Testis (tissue), 3 donors: ENCODE results near the gene LYSMD3. TPM values are rescaled to one million over a fixed set of nuclear protein-coding genes. Genes with fewer than 3 reads are reported as not detected.

Source experiments
- DNase-seq: peaks from one replicate; pipeline ENCODE4 v3.0.0-alpha.2; 2019
- H3K27ac ChIP-seq, 2 donors: fragments of 200-600 bp; sonication (generic); one replicate each; pipeline ENCODE4 v1.5.1; 2019
- H3K27me3 ChIP-seq: fragments of 200-600 bp; sonication (generic); one replicate; pipeline ENCODE4 v1.5.1; 2019
- H3K36me3 ChIP-seq: fragments of 200-600 bp; sonication (generic); one replicate; pipeline ENCODE4 v1.5.1; 2017; ENCODE audit warnings: low read depth; ENCODE audit errors: missing control alignments
- H3K4me1 ChIP-seq: fragments of 200-600 bp; sonication (generic); one replicate; pipeline ENCODE4 v1.5.1; 2019
- H3K4me3 ChIP-seq, 2 donors: fragments of 200-600 bp; sonication (generic); one replicate each; pipeline ENCODE4 v1.5.1; 2017 to 2019
- H3K9me3 ChIP-seq: fragments of 200-600 bp; sonication (generic); one replicate; pipeline ENCODE4 v1.5.1; 2017
- POLR2A ChIP-seq: fragments of 450-650 bp; IDR thresholded peaks from one replicate; pipeline ENCODE4 v1.6.1; 2017; ENCODE audit warnings: antibody characterized with exemption, mild to moderate bottlenecking, moderate library complexity
- WGBS, 2 donors: methylation state at CpG; one replicate each; pipeline ENCODE4 v1.1.5; 2018; 5-methylcytosine and 5-hydroxymethylcytosine counted together
- intact Hi-C: fragments of 100-400 bp; cut with DNase I; formaldehyde crosslinking; loops from one replicate; pipeline ENCODE4 v1.15.1; 2023; ENCODE audit warnings: low total_unique reads
- polyA plus RNA-seq: library from polyadenylated mRNA; stranded (reverse); fragments of 350-450 nt; fragmentation: Illumina TruSeq; extraction: RNeasy Lipid Tissue Mini Kit (QIAGEN cat#74804); gene quantifications from one replicate; pipeline ENCODE4 v1.2.3, GENCODE V29; 2014; ENCODE audit warnings: low read depth, low replicate concordance; ENCODE audit not compliant: insufficient read depth
- total RNA-seq, 2 donors: library from RNA; depleted of rRNA; stranded (reverse); fragments of >200 nt; gene quantifications; one replicate each; pipeline ENCODE4 v1.2.3, GENCODE V29; 2016
- TF ChIP-seq, protein P1 (sequence below), 3 experiments: fragments of 450-650 bp in 2 of 3; fragments of 200-600 bp in 1 of 3; sonication (generic) in 1 of 3; IDR thresholded peaks; one replicate each; pipeline ENCODE4 v1.5.1; 2016 to 2019; ENCODE audit warnings: antibody characterized with exemption in 3 of 3, mild to moderate bottlenecking in 2 of 3, moderate library complexity in 1 of 3

Gene LYSMD3
- total and polyA plus RNA-seq, 3 donors from 2014 or later = 9.4 to 11.0 (median 10.4) TPM

DNA sequence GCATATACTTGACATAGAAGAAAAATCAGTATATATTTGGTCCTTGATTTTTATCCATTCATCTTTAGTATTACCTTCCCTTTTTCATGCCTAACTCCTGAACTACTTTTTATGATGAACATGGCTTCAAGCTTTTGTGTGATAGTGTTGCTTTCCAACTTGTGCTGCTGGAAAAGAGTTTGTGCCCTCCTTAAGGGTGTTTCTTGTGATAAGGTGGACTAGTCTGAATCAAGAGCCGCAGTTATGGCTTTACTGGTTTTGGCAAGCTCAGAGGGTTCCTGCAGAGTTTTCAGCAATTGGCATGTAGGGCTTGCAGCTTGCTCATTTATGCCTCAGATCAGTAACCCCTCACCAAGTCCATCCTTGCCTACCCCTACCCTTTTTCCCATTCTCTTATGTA, 34.2 kb downstream of the LYSMD3 start:
- H3K36me3 ChIP-seq = no peaks in the 10 kb centered on the region
- no peaks in the 10 kb centered on the region for H3K9me3 ChIP-seq
- H3K27ac ChIP-seq = no peak overlapping the region
- WGBS, 2 donors = 78 to 79% methylated on average over 1 of the region's 1 CpG
- no peak for DNase-seq
- no peak overlapping the region for H3K4me3 ChIP-seq
- TF ChIP-seq, protein P1, sequence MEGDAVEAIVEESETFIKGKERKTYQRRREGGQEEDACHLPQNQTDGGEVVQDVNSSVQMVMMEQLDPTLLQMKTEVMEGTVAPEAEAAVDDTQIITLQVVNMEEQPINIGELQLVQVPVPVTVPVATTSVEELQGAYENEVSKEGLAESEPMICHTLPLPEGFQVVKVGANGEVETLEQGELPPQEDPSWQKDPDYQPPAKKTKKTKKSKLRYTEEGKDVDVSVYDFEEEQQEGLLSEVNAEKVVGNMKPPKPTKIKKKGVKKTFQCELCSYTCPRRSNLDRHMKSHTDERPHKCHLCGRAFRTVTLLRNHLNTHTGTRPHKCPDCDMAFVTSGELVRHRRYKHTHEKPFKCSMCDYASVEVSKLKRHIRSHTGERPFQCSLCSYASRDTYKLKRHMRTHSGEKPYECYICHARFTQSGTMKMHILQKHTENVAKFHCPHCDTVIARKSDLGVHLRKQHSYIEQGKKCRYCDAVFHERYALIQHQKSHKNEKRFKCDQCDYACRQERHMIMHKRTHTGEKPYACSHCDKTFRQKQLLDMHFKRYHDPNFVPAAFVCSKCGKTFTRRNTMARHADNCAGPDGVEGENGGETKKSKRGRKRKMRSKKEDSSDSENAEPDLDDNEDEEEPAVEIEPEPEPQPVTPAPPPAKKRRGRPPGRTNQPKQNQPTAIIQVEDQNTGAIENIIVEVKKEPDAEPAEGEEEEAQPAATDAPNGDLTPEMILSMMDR (IDR thresholded peaks at IDR 0.05) = no peak
- TF ChIP-seq POLR2A = no peak
- no peaks in the 10 kb centered on the region for H3K27me3 ChIP-seq
- H3K4me1 ChIP-seq = no peaks in the 10 kb centered on the region
- intact Hi-C loops = no loop called here

DNA sequence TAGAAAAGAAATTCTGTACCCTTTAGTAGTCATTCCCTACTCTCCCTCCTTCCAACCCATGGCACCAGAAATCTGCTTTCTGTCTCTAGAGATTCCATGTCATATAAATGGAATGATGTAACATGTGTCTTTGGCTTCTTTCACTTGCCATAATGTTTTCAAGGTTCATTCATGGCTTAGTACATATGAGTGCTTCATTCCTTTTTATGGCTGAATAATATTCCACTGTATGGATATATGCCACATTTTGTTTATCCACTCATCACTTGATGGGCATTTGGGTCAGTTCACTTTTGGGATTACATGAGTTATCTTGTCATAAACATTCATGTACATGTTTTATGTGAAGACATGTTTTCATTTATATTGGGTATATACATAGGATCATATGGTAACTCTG, 35.3 kb downstream of the LYSMD3 start:
- Histone ChIP-seq H3K4me1 (no peaks in the 10 kb centered on the region), H3K27ac (no peak overlapping the region), H3K27me3 (no peaks in the 10 kb centered on the region), H3K4me3 (no peak overlapping the region), H3K9me3 (no peaks in the 10 kb centered on the region), H3K36me3 (no peaks in the 10 kb centered on the region)
- no peak for TF ChIP-seq POLR2A
- TF ChIP-seq, protein P1 (IDR thresholded peaks at IDR 0.05) = no peak
- intact Hi-C loops = no loop called here
- no peak for DNase-seq

DNA sequence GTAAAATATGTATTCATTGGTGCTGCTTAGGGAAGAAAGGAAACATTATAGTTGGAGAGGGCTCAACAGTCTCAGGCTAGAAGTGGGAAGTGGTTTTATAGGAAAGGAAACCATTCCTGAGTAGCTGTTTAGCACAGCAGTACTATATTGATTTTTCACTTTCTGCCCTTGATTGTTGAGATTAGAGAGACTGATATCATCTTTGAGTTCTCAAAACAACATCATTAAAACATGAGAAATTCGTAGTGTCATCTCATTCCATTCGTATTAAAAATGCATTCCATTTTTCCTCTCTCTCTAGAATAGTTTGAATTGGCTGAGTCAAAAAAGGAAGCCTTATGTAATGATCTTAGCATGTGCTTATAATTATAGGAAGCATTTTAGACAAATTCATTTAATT, 40.6 kb downstream of the LYSMD3 start:
- no peaks in the 10 kb centered on the region for H3K9me3 ChIP-seq
- intact Hi-C loops = no loop called here
- H3K4me1 ChIP-seq = no peaks in the 10 kb centered on the region
- DNase-seq = no peak
- no peak overlapping the region for H3K27ac ChIP-seq
- TF ChIP-seq, protein P1 (IDR thresholded peaks at IDR 0.05) = no peak
- TF ChIP-seq POLR2A = no peak
- H3K27me3 ChIP-seq = no peaks in the 10 kb centered on the region
- no peaks in the 10 kb centered on the region for H3K36me3 ChIP-seq
- no peak overlapping the region for H3K4me3 ChIP-seq
- WGBS, 2 donors = 82 to 84% methylated on average over 2 of the region's 2 CpGs

DNA sequence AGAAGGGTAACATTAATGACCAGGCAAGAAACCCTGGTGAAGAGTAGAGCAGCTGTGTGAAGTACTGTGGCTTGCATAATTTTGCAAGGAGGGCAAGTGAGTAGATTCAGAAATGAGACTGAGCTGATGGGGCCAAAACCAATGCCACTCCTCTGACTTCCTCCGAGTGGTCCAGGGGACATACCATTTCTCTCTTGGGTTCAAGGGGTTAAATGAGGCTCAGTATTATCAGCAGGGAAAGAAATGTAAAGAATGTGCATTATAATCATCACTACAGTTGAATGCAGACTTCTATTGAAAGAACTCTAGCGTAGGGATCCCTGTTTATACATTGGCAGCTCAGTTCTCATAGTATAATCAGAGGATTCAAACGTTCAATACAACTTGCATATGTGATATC, 44.8 kb downstream of the LYSMD3 start:
- Histone ChIP-seq H3K27me3 (no peaks in the 10 kb centered on the region), H3K9me3 (no peaks in the 10 kb centered on the region), H3K36me3 (no peaks in the 10 kb centered on the region), H3K27ac (no peak overlapping the region), H3K4me3 (no peak overlapping the region), H3K4me1 (no peaks in the 10 kb centered on the region)
- no peak for TF ChIP-seq POLR2A
- TF ChIP-seq, protein P1 (IDR thresholded peaks at IDR 0.05) = no peak
- WGBS, 2 donors = 61 to 62% methylated on average over 3 of the region's 3 CpGs
- no peak for DNase-seq
- intact Hi-C loops = no loop called here

DNA sequence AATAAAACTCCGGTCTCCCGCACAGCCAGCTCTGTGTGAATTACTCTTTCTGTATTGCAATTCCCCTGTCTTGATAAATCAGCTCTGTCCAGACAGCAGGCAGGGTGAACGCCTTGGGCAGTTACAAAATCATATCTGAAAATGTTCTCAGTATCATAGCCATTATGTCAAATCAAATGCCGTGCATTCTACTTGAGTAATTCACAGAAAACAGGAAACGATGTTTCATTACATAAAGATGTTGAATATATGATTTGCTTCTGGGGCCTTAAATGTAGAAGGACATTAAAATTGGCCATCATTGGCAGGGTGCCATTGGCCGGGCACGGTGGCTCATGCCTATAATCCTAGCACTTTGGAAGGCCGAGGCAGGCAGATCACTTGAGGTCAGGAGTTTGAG, 46.2 kb downstream of the LYSMD3 start:
- DNase-seq = no peak

More for the DNA sequence above, 46.2 kb downstream of the LYSMD3 start:
- H3K27me3 ChIP-seq = no peaks in the 10 kb centered on the region
- no peak for TF ChIP-seq POLR2A
- TF ChIP-seq, protein P1 (IDR thresholded peaks at IDR 0.05) = no peak
- H3K9me3 ChIP-seq = no peaks in the 10 kb centered on the region
- H3K4me1 ChIP-seq = no peaks in the 10 kb centered on the region
- no peaks in the 10 kb centered on the region for H3K36me3 ChIP-seq
- WGBS, 2 donors = 89 to 90% methylated on average over 8 of the region's 8 CpGs
- no peak overlapping the region for H3K27ac ChIP-seq
- no peak overlapping the region for H3K4me3 ChIP-seq
- intact Hi-C loops = no loop called here
